Thoracic aorta (tissue), 2 donors: Measurements from ENCODE around the gene ELAVL1. TPM values are rescaled to one million over a fixed set of nuclear protein-coding genes. Genes with fewer than 3 reads are reported as not detected.
"Not testable (repeated sequence)": the region's sequence is repeated elsewhere in the genome, so short reads cannot be mapped to it uniquely, and the experiment has no call there.

ENCODE experiments used
- ATAC-seq: fragments of 150-250 bp; one replicate; pipeline ENCODE4 v1.8.0; 2017; ENCODE audit warnings: low read depth; ENCODE audit not compliant: insufficient number of reproducible peaks, low FRiP score
- DNase-seq: peaks from one replicate; pipeline ENCODE4 v3.0.0-alpha.2; 2020; ENCODE audit warnings: low spot score
- H3K27ac ChIP-seq, 2 donors: fragments of 200-600 bp; sonication (generic); 1 replicate in 1 of 2; 2 replicates in 1 of 2; pipeline ENCODE4 v1.5.1; 2016; ENCODE audit warnings: mild to moderate bottlenecking in 2 of 2, moderate library complexity in 2 of 2
- H3K27me3 ChIP-seq: fragments of 200-600 bp; sonication (generic); replicated peaks from 2 replicates; pipeline ENCODE4 v1.6.0; 2016; ENCODE audit warnings: mild to moderate bottlenecking; ENCODE audit not compliant: insufficient read depth
- H3K36me3 ChIP-seq: fragments of 200-600 bp; sonication (generic); one replicate; pipeline ENCODE4 v1.5.1; 2016
- H3K4me1 ChIP-seq, 2 donors: fragments of 200-600 bp; sonication (generic); 1 replicate in 1 of 2; 2 replicates in 1 of 2; pipeline versions ENCODE4 v1.5.1 to v1.6.0; 2016; ENCODE audit warnings: low read depth in 2 of 2, mild to moderate bottlenecking in 1 of 2; ENCODE audit not compliant: control insufficient read depth in 1 of 2
- H3K4me3 ChIP-seq: fragments of 200-600 bp; sonication (generic); 2 replicates; pipeline ENCODE4 v1.5.1; 2016; ENCODE audit warnings: mild to moderate bottlenecking
- H3K9me3 ChIP-seq: fragments of 200-600 bp; sonication (generic); 2 replicates; pipeline ENCODE4 v1.5.1; 2016
- CTCF ChIP-seq: fragments of 200-600 bp; sonication (generic); IDR thresholded peaks from one replicate; pipeline ENCODE4 v1.5.1; 2019; ENCODE audit warnings: antibody characterized with exemption
- total RNA-seq, 2 donors: library from RNA; depleted of rRNA; stranded (reverse); fragments of >200 nt; gene quantifications; one replicate each; pipeline versions ENCODE4 v1.1.0 to v1.2.3, GENCODE V29; 2016

Gene ELAVL1
- total RNA-seq, 2 donors from 2014 or later: 33.6 to 39.2 TPM

- TF ChIP-seq CTCF: no peak
- ATAC-seq (no peak), DNase-seq (no peak)
- H3K27me3 ChIP-seq: no peaks in the 10 kb centered on the region
- H3K36me3 ChIP-seq: no peaks in the 10 kb centered on the region
- H3K9me3 ChIP-seq: no peaks in the 10 kb centered on the region
- H3K4me1 ChIP-seq: no peaks in the 10 kb centered on the region
- H3K4me3 ChIP-seq: no peak overlapping the region
- H3K27ac ChIP-seq: no peak overlapping the region
Observed at GRCh38 chr19:8039231-8039630, 33.8 kb upstream of the ELAVL1 start.

- ATAC-seq (no peak), DNase-seq (no peak)
- H3K27ac ChIP-seq: no peak overlapping the region
- no peak overlapping the region for H3K4me3 ChIP-seq
- H3K36me3 ChIP-seq: no peaks in the 10 kb centered on the region
- no peaks in the 10 kb centered on the region for H3K27me3 ChIP-seq
- no peaks in the 10 kb centered on the region for H3K4me1 ChIP-seq
- H3K9me3 ChIP-seq: no peaks in the 10 kb centered on the region
- TF ChIP-seq CTCF: no peak
Observed at GRCh38 chr19:8038815-8039214, 33.4 kb upstream of the ELAVL1 start.

GRCh38 chr19:8036434-8037099, 31.1 kb upstream of the ELAVL1 start:
- no peaks in the 10 kb centered on the region for H3K9me3 ChIP-seq
- no peaks in the 10 kb centered on the region for H3K27me3 ChIP-seq
- no peak overlapping the region for H3K4me3 ChIP-seq
- DNase-seq: no peak
- no peak for ATAC-seq
- H3K36me3 ChIP-seq: no peaks in the 10 kb centered on the region
- no peaks in the 10 kb centered on the region for H3K4me1 ChIP-seq
- H3K27ac ChIP-seq: no peak overlapping the region
- no peak for TF ChIP-seq CTCF

DNA sequence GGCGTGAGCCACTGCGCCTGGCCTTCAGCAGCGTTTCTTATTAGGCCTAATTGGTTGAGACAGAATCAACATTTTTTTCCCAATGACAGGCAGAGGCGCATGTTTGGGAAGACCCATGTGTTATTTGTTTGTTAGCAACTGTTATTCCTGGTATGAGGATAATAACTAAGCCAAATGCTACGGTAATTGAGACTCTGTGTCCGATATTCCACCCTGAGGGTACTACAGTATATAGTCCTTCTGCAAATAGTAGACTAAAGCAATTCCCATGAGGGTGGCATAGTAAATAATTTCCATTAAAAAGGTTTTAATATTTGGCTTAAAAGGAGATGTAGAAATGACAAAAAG, 28.7 kb upstream of the ELAVL1 start:
- H3K4me3 ChIP-seq: no peak overlapping the region

GRCh38 chr19:8033287-8034177, 28.1 kb upstream of the ELAVL1 start:
- ATAC-seq, H3K4me3 ChIP-seq, H3K27me3 ChIP-seq, H3K27ac ChIP-seq, H3K36me3 ChIP-seq, H3K9me3 ChIP-seq, H3K4me1 ChIP-seq, DNase-seq: not testable (repeated sequence)

More for the DNA sequence above, 28.7 kb upstream of the ELAVL1 start:
- no peaks in the 10 kb centered on the region for H3K27me3 ChIP-seq
- no peaks in the 10 kb centered on the region for H3K9me3 ChIP-seq
- TF ChIP-seq CTCF: no peak
- ATAC-seq: no peak
- no peaks in the 10 kb centered on the region for H3K4me1 ChIP-seq
- no peak for DNase-seq
- H3K27ac ChIP-seq: no peak overlapping the region
- no peaks in the 10 kb centered on the region for H3K36me3 ChIP-seq
